K562 (cell line): ENCODE results near the gene LCN12. TPM values are rescaled to one million over a fixed set of nuclear protein-coding genes. Genes with fewer than 3 reads are reported as not detected.

ENCODE experiments used
- NR2C2 ChIP-seq, 2 experiments: fragments of 200-800 bp in 1 of 2; sonication (Bioruptor generic) in 1 of 2; sonication (generic) in 1 of 2; formaldehyde crosslinking in 1 of 2; IDR thresholded peaks; 2 replicates each; pipeline versions ENCODE4 v1.6.1 to v1.8.0; 2016 to 2022; ENCODE audit warnings: mild to moderate bottlenecking in 1 of 2, missing compliant biosample characterization in 1 of 2, missing genetic modification characterization in 1 of 2, missing genetic modification reagents in 1 of 2
- WHSC1 ChIP-seq: IDR thresholded peaks from one replicate; pipeline ENCODE4 v1.6.1; 2012; ENCODE audit warnings: low read length, control low read depth, inconsistent platforms
- ZNF764 ChIP-seq: fragments of 250-450 bp; sonication (Bioruptor Pico); IDR thresholded peaks from 2 replicates; pipeline ENCODE4 v1.4.0; 2020; ENCODE audit warnings: low read depth, mild to moderate bottlenecking, moderate library complexity
- polyA plus RNA-seq, 8 experiments: library from polyadenylated mRNA; depleted of rRNA in 4 of 8; stranded (reverse) in 5 of 8; unstranded in 3 of 8; fragments of >200 nt; fragmentation: Nextera tagmentation in 2 of 8; fragmentation: Illumina TruSeq in 1 of 8; extraction: Ambion mirVana in 2 of 8; extraction: Trizol in 1 of 8; gene quantifications; 2 replicates each; pipeline versions ENCODE4 v1.2.1 to v1.2.3, GENCODE V29; 2011 to 2014; ENCODE audit warnings: inconsistent platforms in 1 of 8, missing spikeins in 1 of 8
- total RNA-seq, 7 experiments: library from RNA; depleted of rRNA in 6 of 7; stranded (reverse); fragments of >200 nt in 6 of 7; fragmentation: Illumina TruSeq in 2 of 7; extraction: Trizol in 2 of 7; gene quantifications; 2 replicates each; pipeline versions ENCODE4 v1.2.1 to v1.2.3, GENCODE V29; 2011 to 2021; ENCODE audit warnings: low replicate concordance in 1 of 7
- TF ChIP-seq, protein P1 (sequence below): fragments of 450-650 bp; IDR thresholded peaks from 2 replicates; pipeline ENCODE4 v1.6.1; 2016; ENCODE audit warnings: low read depth
- TF ChIP-seq, protein P2 (sequence below): fragments of 450-650 bp; IDR thresholded peaks from 2 replicates; pipeline ENCODE4 v1.6.1; 2016; ENCODE audit warnings: mild to moderate bottlenecking, moderate library complexity

LCN12 gene
- total and polyA plus RNA-seq, 9 of the 15 experiments (the other 6 are each of a cell fraction or from before 2014, with no cell fraction given), result 0.05 TPM; not detected in 8

DNA sequence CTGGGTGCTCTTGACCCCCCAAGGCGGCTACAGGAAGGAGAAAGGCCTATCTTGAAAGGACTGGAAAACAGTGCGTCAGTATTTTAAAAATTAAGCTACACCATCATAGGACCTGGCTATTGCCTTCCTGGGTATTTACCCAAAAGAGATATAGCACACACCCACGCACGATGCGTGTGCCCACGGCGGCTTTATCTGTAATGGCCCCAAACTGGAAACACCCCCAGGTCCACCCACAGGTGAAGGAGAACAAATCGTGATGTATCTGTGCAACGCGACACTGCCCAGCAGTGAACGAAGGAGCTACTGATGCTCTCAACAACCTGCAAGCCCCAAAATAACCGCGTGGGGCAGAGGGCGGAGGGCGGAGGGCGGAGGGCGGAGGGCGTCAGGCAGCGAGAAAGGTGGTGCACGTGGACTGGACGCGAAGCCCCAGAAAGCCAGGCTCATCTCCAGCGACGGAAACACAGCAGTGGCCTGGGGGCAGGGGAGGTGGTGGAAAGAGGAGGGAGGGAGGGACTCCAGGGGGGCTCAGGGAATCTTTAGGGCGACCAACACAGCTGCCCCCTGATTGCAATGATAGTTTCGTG is 12.9 kb downstream of the LCN12 start (continued):
- TF ChIP-seq, protein P1, sequence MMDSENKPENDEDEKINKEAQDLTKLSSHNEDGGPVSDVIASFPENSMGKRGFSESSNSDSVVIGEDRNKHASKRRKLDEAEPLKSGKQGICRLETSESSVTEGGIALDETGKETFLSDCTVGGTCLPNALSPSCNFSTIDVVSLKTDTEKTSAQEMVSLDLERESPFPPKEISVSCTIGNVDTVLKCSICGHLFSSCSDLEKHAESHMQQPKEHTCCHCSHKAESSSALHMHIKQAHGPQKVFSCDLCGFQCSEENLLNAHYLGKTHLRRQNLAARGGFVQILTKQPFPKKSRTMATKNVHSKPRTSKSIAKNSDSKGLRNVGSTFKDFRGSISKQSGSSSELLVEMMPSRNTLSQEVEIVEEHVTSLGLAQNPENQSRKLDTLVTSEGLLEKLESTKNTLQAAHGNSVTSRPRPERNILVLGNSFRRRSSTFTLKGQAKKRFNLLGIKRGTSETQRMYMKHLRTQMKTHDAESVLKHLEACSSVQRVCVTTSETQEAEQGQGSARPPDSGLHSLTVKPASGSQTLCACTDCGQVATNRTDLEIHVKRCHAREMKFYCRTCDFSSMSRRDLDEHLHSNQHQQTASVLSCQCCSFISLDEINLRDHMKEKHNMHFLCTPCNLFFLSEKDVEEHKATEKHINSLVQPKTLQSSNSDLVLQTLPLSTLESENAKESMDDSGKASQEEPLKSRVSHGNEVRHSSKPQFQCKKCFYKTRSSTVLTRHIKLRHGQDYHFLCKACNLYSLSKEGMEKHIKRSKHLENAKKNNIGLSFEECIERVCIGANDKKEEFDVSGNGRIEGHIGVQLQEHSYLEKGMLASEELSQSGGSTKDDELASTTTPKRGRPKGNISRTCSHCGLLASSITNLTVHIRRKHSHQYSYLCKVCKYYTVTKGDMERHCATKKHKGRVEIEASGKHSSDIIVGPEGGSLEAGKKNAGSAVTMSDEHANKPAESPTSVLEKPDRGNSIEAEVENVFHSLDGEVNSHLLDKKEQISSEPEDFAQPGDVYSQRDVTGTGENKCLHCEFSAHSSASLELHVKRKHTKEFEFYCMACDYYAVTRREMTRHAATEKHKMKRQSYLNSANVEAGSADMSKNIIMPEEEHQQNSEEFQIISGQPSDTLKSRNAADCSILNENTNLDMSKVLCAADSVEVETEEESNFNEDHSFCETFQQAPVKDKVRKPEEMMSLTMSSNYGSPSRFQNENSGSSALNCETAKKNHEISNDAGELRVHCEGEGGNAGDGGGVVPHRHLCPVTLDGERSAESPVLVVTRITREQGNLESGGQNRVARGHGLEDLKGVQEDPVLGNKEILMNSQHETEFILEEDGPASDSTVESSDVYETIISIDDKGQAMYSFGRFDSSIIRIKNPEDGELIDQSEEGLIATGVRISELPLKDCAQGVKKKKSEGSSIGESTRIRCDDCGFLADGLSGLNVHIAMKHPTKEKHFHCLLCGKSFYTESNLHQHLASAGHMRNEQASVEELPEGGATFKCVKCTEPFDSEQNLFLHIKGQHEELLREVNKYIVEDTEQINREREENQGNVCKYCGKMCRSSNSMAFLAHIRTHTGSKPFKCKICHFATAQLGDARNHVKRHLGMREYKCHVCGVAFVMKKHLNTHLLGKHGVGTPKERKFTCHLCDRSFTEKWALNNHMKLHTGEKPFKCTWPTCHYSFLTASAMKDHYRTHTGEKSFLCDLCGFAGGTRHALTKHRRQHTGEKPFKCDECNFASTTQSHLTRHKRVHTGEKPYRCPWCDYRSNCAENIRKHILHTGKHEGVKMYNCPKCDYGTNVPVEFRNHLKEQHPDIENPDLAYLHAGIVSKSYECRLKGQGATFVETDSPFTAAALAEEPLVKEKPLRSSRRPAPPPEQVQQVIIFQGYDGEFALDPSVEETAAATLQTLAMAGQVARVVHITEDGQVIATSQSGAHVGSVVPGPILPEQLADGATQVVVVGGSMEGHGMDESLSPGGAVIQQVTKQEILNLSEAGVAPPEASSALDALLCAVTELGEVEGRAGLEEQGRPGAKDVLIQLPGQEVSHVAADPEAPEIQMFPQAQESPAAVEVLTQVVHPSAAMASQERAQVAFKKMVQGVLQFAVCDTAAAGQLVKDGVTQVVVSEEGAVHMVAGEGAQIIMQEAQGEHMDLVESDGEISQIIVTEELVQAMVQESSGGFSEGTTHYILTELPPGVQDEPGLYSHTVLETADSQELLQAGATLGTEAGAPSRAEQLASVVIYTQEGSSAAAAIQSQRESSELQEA, result 0 out of 2 replicates have a peak, but pooled peaks have one; percentile 1
- no peak for TF ChIP-seq ZNF764 (CRISPR knock-in tag)
- TF ChIP-seq, protein P2, sequence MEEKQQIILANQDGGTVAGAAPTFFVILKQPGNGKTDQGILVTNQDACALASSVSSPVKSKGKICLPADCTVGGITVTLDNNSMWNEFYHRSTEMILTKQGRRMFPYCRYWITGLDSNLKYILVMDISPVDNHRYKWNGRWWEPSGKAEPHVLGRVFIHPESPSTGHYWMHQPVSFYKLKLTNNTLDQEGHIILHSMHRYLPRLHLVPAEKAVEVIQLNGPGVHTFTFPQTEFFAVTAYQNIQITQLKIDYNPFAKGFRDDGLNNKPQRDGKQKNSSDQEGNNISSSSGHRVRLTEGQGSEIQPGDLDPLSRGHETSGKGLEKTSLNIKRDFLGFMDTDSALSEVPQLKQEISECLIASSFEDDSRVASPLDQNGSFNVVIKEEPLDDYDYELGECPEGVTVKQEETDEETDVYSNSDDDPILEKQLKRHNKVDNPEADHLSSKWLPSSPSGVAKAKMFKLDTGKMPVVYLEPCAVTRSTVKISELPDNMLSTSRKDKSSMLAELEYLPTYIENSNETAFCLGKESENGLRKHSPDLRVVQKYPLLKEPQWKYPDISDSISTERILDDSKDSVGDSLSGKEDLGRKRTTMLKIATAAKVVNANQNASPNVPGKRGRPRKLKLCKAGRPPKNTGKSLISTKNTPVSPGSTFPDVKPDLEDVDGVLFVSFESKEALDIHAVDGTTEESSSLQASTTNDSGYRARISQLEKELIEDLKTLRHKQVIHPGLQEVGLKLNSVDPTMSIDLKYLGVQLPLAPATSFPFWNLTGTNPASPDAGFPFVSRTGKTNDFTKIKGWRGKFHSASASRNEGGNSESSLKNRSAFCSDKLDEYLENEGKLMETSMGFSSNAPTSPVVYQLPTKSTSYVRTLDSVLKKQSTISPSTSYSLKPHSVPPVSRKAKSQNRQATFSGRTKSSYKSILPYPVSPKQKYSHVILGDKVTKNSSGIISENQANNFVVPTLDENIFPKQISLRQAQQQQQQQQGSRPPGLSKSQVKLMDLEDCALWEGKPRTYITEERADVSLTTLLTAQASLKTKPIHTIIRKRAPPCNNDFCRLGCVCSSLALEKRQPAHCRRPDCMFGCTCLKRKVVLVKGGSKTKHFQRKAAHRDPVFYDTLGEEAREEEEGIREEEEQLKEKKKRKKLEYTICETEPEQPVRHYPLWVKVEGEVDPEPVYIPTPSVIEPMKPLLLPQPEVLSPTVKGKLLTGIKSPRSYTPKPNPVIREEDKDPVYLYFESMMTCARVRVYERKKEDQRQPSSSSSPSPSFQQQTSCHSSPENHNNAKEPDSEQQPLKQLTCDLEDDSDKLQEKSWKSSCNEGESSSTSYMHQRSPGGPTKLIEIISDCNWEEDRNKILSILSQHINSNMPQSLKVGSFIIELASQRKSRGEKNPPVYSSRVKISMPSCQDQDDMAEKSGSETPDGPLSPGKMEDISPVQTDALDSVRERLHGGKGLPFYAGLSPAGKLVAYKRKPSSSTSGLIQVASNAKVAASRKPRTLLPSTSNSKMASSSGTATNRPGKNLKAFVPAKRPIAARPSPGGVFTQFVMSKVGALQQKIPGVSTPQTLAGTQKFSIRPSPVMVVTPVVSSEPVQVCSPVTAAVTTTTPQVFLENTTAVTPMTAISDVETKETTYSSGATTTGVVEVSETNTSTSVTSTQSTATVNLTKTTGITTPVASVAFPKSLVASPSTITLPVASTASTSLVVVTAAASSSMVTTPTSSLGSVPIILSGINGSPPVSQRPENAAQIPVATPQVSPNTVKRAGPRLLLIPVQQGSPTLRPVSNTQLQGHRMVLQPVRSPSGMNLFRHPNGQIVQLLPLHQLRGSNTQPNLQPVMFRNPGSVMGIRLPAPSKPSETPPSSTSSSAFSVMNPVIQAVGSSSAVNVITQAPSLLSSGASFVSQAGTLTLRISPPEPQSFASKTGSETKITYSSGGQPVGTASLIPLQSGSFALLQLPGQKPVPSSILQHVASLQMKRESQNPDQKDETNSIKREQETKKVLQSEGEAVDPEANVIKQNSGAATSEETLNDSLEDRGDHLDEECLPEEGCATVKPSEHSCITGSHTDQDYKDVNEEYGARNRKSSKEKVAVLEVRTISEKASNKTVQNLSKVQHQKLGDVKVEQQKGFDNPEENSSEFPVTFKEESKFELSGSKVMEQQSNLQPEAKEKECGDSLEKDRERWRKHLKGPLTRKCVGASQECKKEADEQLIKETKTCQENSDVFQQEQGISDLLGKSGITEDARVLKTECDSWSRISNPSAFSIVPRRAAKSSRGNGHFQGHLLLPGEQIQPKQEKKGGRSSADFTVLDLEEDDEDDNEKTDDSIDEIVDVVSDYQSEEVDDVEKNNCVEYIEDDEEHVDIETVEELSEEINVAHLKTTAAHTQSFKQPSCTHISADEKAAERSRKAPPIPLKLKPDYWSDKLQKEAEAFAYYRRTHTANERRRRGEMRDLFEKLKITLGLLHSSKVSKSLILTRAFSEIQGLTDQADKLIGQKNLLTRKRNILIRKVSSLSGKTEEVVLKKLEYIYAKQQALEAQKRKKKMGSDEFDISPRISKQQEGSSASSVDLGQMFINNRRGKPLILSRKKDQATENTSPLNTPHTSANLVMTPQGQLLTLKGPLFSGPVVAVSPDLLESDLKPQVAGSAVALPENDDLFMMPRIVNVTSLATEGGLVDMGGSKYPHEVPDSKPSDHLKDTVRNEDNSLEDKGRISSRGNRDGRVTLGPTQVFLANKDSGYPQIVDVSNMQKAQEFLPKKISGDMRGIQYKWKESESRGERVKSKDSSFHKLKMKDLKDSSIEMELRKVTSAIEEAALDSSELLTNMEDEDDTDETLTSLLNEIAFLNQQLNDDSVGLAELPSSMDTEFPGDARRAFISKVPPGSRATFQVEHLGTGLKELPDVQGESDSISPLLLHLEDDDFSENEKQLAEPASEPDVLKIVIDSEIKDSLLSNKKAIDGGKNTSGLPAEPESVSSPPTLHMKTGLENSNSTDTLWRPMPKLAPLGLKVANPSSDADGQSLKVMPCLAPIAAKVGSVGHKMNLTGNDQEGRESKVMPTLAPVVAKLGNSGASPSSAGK, result peak; percentile 39; the same call in 1 of the 2 replicates
- no peak for TF ChIP-seq WHSC1
- TF ChIP-seq NR2C2 (CRISPR knock-in tag; IDR thresholded peaks at IDR 0.05), result no peak; the same call in 1 of the 2 replicates
- TF ChIP-seq NR2C2 (tag; IDR thresholded peaks at IDR 0.05), result peak; percentile 87
